Adipose tissue (tissue), 3 donors: ENCODE results near the gene CNTNAP5. TPM values are rescaled to one million over a fixed set of nuclear protein-coding genes. Genes with fewer than 3 reads are reported as not detected.

Experiments
- H3K27ac ChIP-seq: one replicate; pipeline ENCODE4 v1.5.1; 2013; ENCODE audit warnings: low read depth, low read length
- WGBS, 3 donors: extraction: QIAGEN DNeasy Blood & Tissue Kit; methylation state at CpG; one replicate each; pipeline ENCODE4 v1.1.7; 2013; 5-methylcytosine and 5-hydroxymethylcytosine counted together
- polyA plus RNA-seq, 3 donors: library from polyadenylated mRNA; stranded (reverse); fragments of 200-250 nt; gene quantifications; one replicate each; pipeline ENCODE4 v1.2.3, GENCODE V29; 2013
- donor health status: healthy with polysubstance abuse.
- donor health status: Bipolar disorder and iron deficiency.
- donor health status: healthy.

CNTNAP5 gene
- polyA plus RNA-seq, 3 donors, result 0.10 TPM; not detected in 2

- no peak overlapping the region for H3K27ac ChIP-seq
- WGBS, 3 donors, result 66 to 72% (median 68%) methylated on average over 8 of the region's 8 CpGs
These were observed 457.0 kb downstream of the CNTNAP5 start for GRCh38 chr2:124482044-124482443.

- WGBS, 3 donors, result 71 to 87% (median 79%) methylated on average over 6 of the region's 6 CpGs
- H3K27ac ChIP-seq, result no peak overlapping the region
These were observed 457.5 kb downstream of the CNTNAP5 start for GRCh38 chr2:124482551-124482950.

DNA sequence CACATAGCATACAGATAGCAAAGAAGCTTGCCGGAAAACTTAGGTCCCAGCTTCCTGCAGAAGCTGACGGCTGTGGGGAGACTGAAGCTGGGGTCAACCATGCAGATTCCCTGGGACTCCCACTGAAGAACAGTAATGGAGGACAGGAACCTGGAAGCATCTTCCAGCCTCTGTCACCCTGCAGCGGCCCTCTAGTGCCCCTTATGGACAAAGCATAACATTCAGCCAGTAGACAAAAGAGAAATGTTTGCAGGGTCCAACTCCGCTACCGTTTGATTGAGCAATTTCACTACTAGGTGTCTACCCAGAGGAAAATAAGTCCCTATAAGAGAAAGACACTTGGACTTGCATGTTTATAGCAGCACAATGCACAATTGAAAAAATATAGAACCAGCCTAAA lies 460.6 kb downstream of the CNTNAP5 start:
- H3K27ac ChIP-seq, result no peak overlapping the region
- 91 to 93% (median 91%) methylated on average over 5 of the region's 5 CpGs for WGBS, 3 donors

- H3K27ac ChIP-seq, result no peak overlapping the region
These were observed 464.6 kb downstream of the CNTNAP5 start for GRCh38 chr2:124489686-124490085.

GRCh38 chr2:124501575-124502152 lies 476.6 kb downstream of the CNTNAP5 start:
- 61 to 77% (median 73%) methylated on average over 6 of the region's 6 CpGs for WGBS, 3 donors
- H3K27ac ChIP-seq, result no peak overlapping the region

GRCh38 chr2:124514236-124514635 lies 489.1 kb downstream of the CNTNAP5 start:
- WGBS, 3 donors, result 53 to 71% (median 68%) methylated on average over 1 of the region's 1 CpG

DNA sequence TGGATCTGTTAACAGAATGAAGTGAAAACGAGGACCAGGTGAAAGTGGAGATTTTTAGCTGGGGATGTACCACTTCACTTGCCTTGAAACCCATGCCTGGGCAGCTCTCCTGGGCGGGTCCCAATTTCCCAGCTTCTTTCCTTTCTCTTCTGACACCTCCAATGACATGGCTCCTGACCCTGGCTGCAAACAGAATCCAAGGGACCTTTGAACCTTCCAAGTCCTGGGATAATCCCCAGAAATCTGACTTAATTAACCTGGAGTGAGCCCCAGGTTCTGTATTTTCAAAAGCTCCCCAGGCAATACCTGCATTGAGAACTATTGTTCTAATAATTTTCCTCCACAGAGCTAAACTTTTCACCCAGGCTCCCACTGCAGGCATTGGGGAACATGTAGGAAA lies 495.9 kb downstream of the CNTNAP5 start:
- 64 to 78% (median 77%) methylated on average over 2 of the region's 2 CpGs for WGBS, 3 donors
- no peak overlapping the region for H3K27ac ChIP-seq

More at GRCh38 chr2:124514236-124514635, 489.1 kb downstream of the CNTNAP5 start:
- H3K27ac ChIP-seq, result no peak overlapping the region

DNA sequence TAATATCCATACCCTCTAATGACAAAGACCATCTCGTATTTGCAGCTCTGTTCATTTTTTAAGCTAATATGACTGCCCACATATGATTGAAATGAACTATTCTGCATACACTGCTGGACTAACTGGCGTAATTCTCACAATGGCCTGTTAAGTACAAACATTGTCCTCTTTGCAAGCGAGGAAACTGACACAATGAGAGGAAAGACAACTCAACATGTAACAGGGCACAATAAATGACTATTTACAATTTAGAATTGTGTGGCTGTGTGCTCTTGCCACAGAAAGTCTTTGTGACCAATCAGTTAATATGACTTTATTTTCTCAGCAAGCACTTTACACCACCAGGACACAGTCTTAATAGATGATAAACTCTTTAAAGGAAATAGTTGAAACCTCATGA lies 498.0 kb downstream of the CNTNAP5 start:
- no peak overlapping the region for H3K27ac ChIP-seq
- 65 to 75% (median 65%) methylated on average over 3 of the region's 3 CpGs for WGBS, 3 donors

DNA sequence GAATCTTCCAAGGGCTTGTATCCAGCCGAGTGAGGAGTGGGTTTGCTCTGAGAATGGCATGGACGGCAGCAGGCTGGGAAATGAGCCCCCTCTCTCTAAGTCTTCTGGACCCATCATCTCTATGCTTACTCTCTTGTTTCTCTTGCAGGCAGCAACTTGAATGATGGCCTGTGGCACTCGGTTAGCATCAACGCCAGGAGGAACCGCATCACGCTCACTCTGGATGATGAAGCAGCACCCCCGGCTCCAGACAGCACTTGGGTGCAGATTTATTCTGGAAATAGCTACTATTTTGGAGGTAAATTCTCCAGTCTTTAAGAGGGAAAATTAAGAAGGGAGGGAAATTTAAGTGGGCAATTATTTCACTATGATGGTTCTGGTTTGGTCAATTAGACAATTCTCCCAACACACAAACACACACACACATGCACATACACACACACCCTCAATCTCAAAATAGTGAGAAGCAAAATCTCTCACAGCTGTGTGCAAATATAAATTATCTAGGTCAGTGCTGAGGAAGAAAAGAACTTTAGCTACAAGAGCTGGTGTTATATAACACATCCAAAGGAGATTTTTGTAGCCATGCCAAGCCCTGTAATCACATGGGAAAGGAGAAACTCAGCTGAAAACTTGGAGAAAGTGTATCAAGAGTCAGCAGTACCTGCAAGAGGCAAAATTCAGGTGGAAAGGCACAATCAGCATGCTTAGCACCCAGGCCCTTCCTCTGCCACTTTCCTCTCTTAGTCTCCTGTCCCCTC lies 499.2 kb downstream of the CNTNAP5 start:
- H3K27ac ChIP-seq, result no peak overlapping the region
- 84 to 90% (median 86%) methylated on average over 7 of the region's 7 CpGs for WGBS, 3 donors

DNA sequence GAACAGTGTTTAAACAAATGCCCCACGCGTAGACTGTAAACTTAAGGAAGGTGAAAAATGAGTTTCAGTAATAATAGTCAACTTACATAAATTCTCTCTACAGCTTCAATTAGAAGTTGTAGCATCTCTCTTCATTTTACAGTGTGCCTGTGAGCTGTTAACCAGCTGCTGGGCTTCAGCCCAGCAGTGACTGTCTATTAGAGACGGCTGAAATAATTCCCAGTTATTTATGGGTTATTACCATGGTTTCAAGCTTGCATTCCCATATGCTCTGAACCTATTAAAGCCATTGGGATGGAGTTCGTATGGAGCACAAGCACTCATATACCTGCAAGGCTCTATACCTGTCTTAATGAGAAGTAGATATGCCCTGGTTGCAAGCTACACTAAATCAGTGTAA lies 501.1 kb downstream of the CNTNAP5 start:
- WGBS, 3 donors, result 68 to 81% (median 79%) methylated on average over 4 of the region's 4 CpGs

GRCh38 chr2:124530203-124530602 lies 505.1 kb downstream of the CNTNAP5 start:
- 83 to 92% (median 91%) methylated on average over 4 of the region's 4 CpGs for WGBS, 3 donors
- H3K27ac ChIP-seq, result no peak overlapping the region

More for the DNA sequence above, 501.1 kb downstream of the CNTNAP5 start:
- H3K27ac ChIP-seq, result no peak overlapping the region

DNA sequence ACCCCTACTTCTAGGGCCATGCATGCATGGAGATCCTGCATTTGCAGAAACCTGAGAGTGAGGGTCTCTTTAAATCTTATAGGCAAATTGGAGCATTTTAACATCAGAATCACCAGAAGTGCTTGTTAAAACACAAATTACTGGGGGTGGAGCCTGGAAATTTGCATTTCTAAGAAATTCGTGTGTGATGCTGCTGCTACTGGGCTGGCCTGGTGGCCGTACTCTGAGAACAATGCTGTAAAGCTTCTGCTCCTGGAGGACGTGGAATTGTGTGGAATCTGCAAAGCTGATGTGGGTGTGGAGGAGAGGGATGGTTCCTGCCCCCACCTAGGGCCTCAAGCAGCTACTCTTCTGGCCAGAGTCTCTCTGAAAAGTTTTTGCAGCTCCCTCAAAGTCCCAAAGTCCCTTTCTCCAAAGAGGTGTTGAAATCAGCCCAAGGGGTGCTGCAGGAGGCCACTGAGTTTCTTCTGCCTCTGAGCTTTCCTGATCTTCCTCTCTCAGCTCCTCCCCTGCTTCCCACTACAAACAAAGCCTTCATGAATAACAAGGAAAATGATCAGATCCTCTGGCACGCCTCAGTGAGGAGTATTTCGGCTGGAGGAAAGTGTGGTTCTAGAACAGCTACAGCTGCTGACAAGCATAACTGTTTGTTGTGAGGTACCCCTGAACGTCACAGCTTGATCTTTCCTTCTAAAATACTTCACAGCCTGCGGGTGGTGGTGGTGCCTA lies 508.3 kb downstream of the CNTNAP5 start:
- H3K27ac ChIP-seq, result no peak overlapping the region
- 50 to 61% (median 51%) methylated on average over 7 of the region's 7 CpGs for WGBS, 3 donors

DNA sequence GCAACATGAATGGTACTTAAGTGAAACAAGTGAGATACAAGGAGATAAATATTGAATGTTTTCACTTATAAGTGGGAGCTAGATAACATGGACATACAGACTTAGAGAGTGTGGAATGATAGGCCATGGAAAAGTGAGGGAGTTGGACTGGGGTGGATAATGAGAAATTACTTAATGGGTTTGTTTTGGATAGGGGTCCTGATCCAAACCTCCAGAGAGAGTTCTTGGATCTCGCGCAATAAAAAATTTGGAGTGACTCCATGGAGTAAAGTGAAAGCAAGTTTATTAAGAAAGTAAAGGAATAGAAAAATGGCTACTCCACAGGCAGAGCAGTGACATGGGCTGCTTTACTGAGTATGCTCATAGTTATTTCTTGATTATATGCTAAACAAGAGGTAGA lies 508.9 kb downstream of the CNTNAP5 start:
- H3K27ac ChIP-seq, result no peak overlapping the region
- WGBS, 3 donors, result 34 to 68% (median 59%) methylated on average over 2 of the region's 2 CpGs

DNA sequence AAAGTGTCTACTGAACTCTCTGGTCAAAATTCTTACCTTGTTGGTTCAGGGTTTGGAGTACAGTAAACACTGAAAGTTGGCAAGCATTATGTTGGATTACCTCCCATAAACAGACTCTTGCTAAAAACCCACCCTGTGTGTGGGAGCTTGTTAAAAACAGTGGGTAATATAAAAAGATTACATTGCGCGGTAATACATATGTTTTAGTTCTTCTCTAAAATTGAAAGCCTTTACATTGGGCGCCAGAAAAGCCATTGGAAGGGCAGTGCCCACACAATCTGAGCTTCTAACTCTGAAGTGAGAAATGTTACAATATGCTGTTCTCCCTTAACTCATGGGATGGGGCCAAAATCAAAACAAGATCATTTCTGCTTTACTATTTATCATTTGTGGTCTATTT lies 510.7 kb downstream of the CNTNAP5 start:
- no peak overlapping the region for H3K27ac ChIP-seq
- 66 to 93% (median 90%) methylated on average over 3 of the region's 3 CpGs for WGBS, 3 donors

DNA sequence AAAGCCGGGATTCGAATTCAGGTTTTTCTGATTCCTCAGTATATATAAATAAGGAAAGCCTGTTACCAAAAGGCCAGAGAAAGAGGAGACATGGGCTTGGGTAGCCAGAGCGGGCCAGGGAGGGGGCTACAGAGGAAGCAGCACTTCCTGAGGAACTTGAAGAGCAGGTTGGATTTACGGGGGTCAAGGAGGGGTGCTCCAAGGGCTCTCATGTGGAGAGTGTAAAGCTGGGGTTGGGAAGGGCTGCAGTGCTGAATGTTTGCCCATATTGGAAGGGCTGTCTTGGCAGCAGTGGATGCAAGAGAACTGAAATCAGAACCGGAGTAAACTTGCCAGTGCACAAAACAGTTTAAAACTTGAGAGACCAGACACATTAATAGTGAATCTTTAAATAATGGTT lies 511.5 kb downstream of the CNTNAP5 start:
- WGBS, 3 donors, result 53 to 62% (median 55%) methylated on average over 5 of the region's 5 CpGs

DNA sequence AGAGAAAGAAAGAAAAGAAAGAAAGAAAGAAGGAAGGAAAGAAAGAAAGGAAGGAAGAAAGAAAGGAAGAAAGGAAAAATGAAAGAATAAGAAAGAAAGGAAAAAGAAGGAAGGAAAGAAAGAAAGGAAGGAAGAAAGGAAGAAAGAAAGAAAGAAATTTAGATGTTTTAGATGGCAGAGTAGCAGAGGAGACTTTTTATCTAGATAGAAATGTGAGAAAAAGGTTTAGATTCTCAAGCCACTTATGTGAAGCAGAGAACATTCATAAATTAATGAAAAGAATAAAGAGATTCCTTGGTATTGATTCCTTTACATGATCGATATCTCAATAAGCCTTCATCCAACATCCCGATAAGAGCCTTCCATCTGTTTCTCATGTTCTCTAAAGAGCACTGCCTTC lies 513.5 kb downstream of the CNTNAP5 start:
- WGBS, 3 donors, result 86 to 100% (median 95%) methylated on average over 2 of the region's 2 CpGs
- H3K27ac ChIP-seq, result no peak overlapping the region

More for the DNA sequence above, 511.5 kb downstream of the CNTNAP5 start:
- no peak overlapping the region for H3K27ac ChIP-seq

- 65 to 82% (median 70%) methylated on average over 3 of the region's 3 CpGs for WGBS, 3 donors
- H3K27ac ChIP-seq, result no peak overlapping the region
These were observed 515.7 kb downstream of the CNTNAP5 start for GRCh38 chr2:124540805-124541204.

- WGBS, 3 donors, result 56 to 63% (median 57%) methylated on average over 10 of the region's 10 CpGs
These were observed 518.0 kb downstream of the CNTNAP5 start for GRCh38 chr2:124542932-124543640.

DNA sequence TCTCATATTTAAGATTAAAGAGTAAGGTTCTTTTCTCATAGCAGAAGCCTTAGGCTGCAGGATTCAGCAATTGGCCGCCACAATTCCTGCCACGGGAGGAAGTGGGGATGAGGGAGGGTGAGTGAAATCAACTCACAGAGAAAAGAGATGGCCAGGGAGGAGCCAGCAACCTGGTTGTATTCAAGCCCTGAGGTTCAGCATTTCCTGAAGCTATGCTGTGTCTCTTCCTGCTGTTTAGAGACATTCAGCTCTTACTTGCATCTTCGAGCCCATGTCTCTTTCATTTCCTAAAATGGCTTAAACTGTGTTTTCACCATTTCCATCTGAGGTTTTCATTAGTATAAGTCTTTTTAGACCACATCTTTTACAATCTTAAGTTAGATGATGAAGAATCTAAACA lies 522.6 kb downstream of the CNTNAP5 start:
- no peak overlapping the region for H3K27ac ChIP-seq
- 45 to 48% (median 48%) methylated on average over 3 of the region's 3 CpGs for WGBS, 3 donors

More at GRCh38 chr2:124542932-124543640, 518.0 kb downstream of the CNTNAP5 start:
- H3K27ac ChIP-seq, result no peak overlapping the region
